ENCODE measurements around the gene CLK2.

CLK2 gene

DNA sequence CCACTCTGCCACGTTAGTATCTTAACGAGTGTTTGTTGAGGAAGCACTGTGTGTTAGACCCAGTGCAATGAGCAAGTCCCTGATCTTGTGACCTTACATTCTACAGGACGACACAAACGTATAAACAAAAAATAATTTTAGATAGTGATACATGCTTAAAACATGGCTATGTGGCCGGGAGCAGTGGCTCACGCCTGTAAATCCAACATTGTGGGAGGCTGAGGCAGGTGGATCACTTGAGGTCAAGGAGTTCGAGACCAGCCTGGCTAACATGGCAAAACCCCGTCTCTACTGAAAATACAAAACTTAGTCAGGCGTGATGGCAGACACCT, 45.2 kb downstream of the CLK2 start:
- DNase-seq: no peak
- peak overlapping the region; percentile 17; the same call in 1 of the 2 replicates for H3K27ac ChIP-seq (ENCODE audit: low read length)
- peak overlapping the region; percentile 87 for H3K4me2 ChIP-seq (ENCODE audit: low read depth, low read length)
- H3K4me3 ChIP-seq (ENCODE audit: low read length): peak overlapping the region; percentile 54
- peaks cover 25% of the 10 kb centered on the region for H3F3A ChIP-seq (ENCODE audit: insufficient read depth, low read length)
- H4K20me1 ChIP-seq (ENCODE audit: insufficient read depth, low read length): no peaks in the 10 kb centered on the region
- H3K36me3 ChIP-seq (replicated peaks; ENCODE audit: insufficient read depth, low read length): no peaks in the 10 kb centered on the region
- no peaks in the 10 kb centered on the region for H3K9me3 ChIP-seq (replicated peaks; ENCODE audit: insufficient read depth, low read length)
- no peaks in the 10 kb centered on the region for H3K9me2 ChIP-seq (replicated peaks; ENCODE audit: insufficient read depth, low read length)
- TF ChIP-seq EZH2phosphoT487 (IDR thresholded peaks at IDR 0.05; ENCODE audit: low read length) (no peak), EZH2 (optimal IDR thresholded peaks at IDR 0.05; ENCODE audit: low read depth, low read length) (no peak)
- TF ChIP-seq, protein P1, sequence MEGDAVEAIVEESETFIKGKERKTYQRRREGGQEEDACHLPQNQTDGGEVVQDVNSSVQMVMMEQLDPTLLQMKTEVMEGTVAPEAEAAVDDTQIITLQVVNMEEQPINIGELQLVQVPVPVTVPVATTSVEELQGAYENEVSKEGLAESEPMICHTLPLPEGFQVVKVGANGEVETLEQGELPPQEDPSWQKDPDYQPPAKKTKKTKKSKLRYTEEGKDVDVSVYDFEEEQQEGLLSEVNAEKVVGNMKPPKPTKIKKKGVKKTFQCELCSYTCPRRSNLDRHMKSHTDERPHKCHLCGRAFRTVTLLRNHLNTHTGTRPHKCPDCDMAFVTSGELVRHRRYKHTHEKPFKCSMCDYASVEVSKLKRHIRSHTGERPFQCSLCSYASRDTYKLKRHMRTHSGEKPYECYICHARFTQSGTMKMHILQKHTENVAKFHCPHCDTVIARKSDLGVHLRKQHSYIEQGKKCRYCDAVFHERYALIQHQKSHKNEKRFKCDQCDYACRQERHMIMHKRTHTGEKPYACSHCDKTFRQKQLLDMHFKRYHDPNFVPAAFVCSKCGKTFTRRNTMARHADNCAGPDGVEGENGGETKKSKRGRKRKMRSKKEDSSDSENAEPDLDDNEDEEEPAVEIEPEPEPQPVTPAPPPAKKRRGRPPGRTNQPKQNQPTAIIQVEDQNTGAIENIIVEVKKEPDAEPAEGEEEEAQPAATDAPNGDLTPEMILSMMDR (IDR thresholded peaks at IDR 0.05; ENCODE audit: low read length): no peak
- peaks cover 9% of the 10 kb centered on the region for H3K4me1 ChIP-seq (ENCODE audit: low read length)
- H3K9ac ChIP-seq (ENCODE audit: low read length): peak overlapping the region; percentile 55
- H3K27me3 ChIP-seq (replicated peaks; ENCODE audit: insufficient read depth, low read length): no peaks in the 10 kb centered on the region; the same call in 1 of the 2 replicates
- H3K79me2 ChIP-seq (ENCODE audit: low read length): peaks cover 11% of the 10 kb centered on the region; the same call in 1 of the 2 replicates
- peak overlapping the region; percentile 97 for H2AFZ ChIP-seq (ENCODE audit: low read length)

DNA sequence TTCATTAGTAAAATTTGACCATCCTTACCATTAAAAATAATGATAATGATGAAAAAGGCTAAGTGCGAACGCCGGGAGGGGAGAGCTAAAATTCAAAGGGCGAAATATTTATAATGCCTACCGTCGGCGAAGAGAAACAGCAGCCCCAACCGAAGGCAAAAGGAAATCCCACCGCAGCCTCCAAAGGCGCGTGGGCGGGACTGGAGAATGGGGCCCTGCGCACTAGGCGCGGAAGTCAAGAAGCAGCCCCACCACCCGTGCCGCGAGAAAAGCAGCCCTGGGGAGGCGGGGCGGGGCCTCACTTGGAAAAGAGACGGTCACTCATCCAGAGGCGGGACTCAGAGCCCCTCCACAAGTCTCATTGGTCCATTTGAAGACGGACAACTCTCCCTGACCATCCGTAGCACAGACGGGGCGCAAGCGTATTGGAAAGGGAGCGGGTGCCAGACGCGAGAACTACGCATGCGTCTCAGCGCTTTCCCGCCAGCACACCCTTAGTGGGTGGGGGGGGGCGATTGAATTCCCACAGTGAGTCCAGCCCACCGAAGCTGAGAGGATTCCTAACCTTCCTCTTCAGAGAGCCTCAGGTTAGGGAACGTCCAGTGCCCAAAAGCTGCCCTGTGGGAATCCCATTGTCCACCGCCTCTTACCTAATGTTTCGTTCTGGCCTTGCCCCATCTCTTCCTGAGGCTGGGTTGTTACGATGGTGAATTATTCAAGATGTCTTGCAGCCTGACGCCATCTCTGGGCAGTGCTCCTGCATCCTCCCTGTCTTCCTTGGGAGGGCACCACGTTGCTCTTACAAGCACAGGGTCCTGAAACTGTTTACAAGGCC, 45.8 kb downstream of the CLK2 start:
- H2AFZ ChIP-seq (ENCODE audit: low read length): peak overlapping the region; percentile 97
- peak overlapping the region; percentile 63 for H3K27ac ChIP-seq (ENCODE audit: low read length)
- peak overlapping the region; percentile 92 for H3K4me2 ChIP-seq (ENCODE audit: low read depth, low read length)
- peaks cover 27% of the 10 kb centered on the region for H3F3A ChIP-seq (ENCODE audit: insufficient read depth, low read length)
- H3K27me3 ChIP-seq (replicated peaks; ENCODE audit: insufficient read depth, low read length): no peaks in the 10 kb centered on the region; the same call in 1 of the 2 replicates
- no peaks in the 10 kb centered on the region for H3K9me3 ChIP-seq (replicated peaks; ENCODE audit: insufficient read depth, low read length)
- H3K9me2 ChIP-seq (replicated peaks; ENCODE audit: insufficient read depth, low read length): no peaks in the 10 kb centered on the region
- no peaks in the 10 kb centered on the region for H4K20me1 ChIP-seq (ENCODE audit: insufficient read depth, low read length)
- DNase-seq: peak; percentile 100
- peak overlapping the region; percentile 71 for H3K4me3 ChIP-seq (ENCODE audit: low read length)
- peak overlapping the region; percentile 79 for H3K9ac ChIP-seq (ENCODE audit: low read length)
- TF ChIP-seq, protein P1 (IDR thresholded peaks at IDR 0.05; ENCODE audit: low read length): no peak
- TF ChIP-seq EZH2phosphoT487 (IDR thresholded peaks at IDR 0.05; ENCODE audit: low read length) (no peak), EZH2 (optimal IDR thresholded peaks at IDR 0.05; ENCODE audit: low read depth, low read length) (no peak)
- peaks cover 11% of the 10 kb centered on the region; the same call in 1 of the 2 replicates for H3K79me2 ChIP-seq (ENCODE audit: low read length)
- no peaks in the 10 kb centered on the region for H3K36me3 ChIP-seq (replicated peaks; ENCODE audit: insufficient read depth, low read length)
- H3K4me1 ChIP-seq (ENCODE audit: low read length): peaks cover 10% of the 10 kb centered on the region

DNA sequence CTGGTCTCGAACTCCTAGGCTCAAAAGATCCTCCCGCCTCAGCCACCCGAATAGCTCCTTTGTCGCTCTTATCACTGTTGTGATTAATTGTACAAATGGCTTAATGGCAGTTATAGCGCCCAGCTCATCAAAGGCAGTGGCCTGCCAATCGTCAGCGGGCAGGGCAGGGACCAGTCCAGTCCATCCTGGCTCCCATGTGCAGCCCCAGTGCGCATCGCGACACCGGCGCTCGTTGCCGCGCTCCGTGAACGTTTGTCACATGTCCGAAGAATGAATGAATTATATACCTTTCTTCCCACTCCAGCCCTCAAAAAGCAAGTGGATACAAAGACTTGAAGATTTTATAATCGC, 46.4 kb downstream of the CLK2 start:
- Histone ChIP-seq H4K20me1 (ENCODE audit: insufficient read depth, low read length) (no peaks in the 10 kb centered on the region), H3K4me1 (ENCODE audit: low read length) (peaks cover 10% of the 10 kb centered on the region), H3K9me2 (replicated peaks; ENCODE audit: insufficient read depth, low read length) (no peaks in the 10 kb centered on the region), H3K4me2 (ENCODE audit: low read depth, low read length) (peak overlapping the region; percentile 92), H3K36me3 (replicated peaks; ENCODE audit: insufficient read depth, low read length) (no peaks in the 10 kb centered on the region), H3K27me3 (replicated peaks; ENCODE audit: insufficient read depth, low read length) (no peaks in the 10 kb centered on the region; the same call in 1 of the 2 replicates), H2AFZ (ENCODE audit: low read length) (peak overlapping the region; percentile 73), H3K9ac (ENCODE audit: low read length) (peak overlapping the region; percentile 79), H3K4me3 (ENCODE audit: low read length) (peak overlapping the region; percentile 71), H3K27ac (ENCODE audit: low read length) (peak overlapping the region; percentile 63), H3K79me2 (ENCODE audit: low read length) (peaks cover 11% of the 10 kb centered on the region; the same call in 1 of the 2 replicates), H3F3A (ENCODE audit: insufficient read depth, low read length) (peaks cover 27% of the 10 kb centered on the region), H3K9me3 (replicated peaks; ENCODE audit: insufficient read depth, low read length) (no peaks in the 10 kb centered on the region)
- peak; percentile 70 for DNase-seq
- TF ChIP-seq EZH2phosphoT487 (IDR thresholded peaks at IDR 0.05; ENCODE audit: low read length): no peak
- TF ChIP-seq, protein P1 (IDR thresholded peaks at IDR 0.05; ENCODE audit: low read length): no peak; the same call in 1 of the 2 replicates

Data from MM.1S (cell line).